ENCODE measurements around the gene PPEF1. TPM values are rescaled to one million over a fixed set of nuclear protein-coding genes. Genes with fewer than 3 reads are reported as not detected.

Gene PPEF1
- total and polyA plus RNA-seq, 9 of the 15 experiments (the other 6 are each of a cell fraction or from before 2014, with no cell fraction given) = not detected

GRCh38 chrX:18871970-18872369 lies 164.5 kb downstream of the PPEF1 start:
- Histone ChIP-seq H3K9me1 (ENCODE audit: control insufficient read depth, insufficient read depth, low read length) (no peaks in the 10 kb centered on the region), H3K9ac (ENCODE audit: insufficient read depth in 1 of 2, low read depth in 2 of 2, low read length in 2 of 2) (no peak overlapping the region), H3K4me1 (replicated peaks in 1 of 2; ENCODE audit: control insufficient read depth in 2 of 2, insufficient read depth in 2 of 2, low read length in 2 of 2) (peaks cover 0 to 5% of the 10 kb centered on the region in 2 experiments; a peak in 2 of 5 replicates), H2AFZ (ENCODE audit: low read depth, low read length) (no peak overlapping the region), H3K27me3 (ENCODE audit: control insufficient read depth in 2 of 2, insufficient read depth in 2 of 2, low read length in 2 of 2) (peaks cover 11 to 42% of the 10 kb centered on the region in 2 experiments), H4K20me1 (replicated peaks; ENCODE audit: control insufficient read depth, insufficient read depth, low read length) (no peaks in the 10 kb centered on the region), H3K79me2 (ENCODE audit: control insufficient read depth, insufficient read depth, low read length) (no peaks in the 10 kb centered on the region), H3K4me2 (ENCODE audit: insufficient read depth, low read length) (no peak overlapping the region), H3K4me3 (no peak overlapping the region), H3K9me3 (replicated peaks; ENCODE audit: control insufficient read depth, insufficient read depth, low read depth, low read length) (no peaks in the 10 kb centered on the region), H3K36me3 (ENCODE audit: control insufficient read depth, insufficient read depth, low read length) (no peaks in the 10 kb centered on the region), H3K27ac (ENCODE audit: extremely low read depth, low read depth, low read length) (no peak overlapping the region)
- no peak for TF ChIP-seq NBN (IDR thresholded peaks at IDR 0.05; ENCODE audit: low read depth)
- no peak for TF ChIP-seq CC2D1A (IDR thresholded peaks at IDR 0.05)
- TF ChIP-seq ZNF23 (CRISPR knock-in tag; IDR thresholded peaks at IDR 0.05) = no peak
- TF ChIP-seq ERF (CRISPR knock-in tag; IDR thresholded peaks at IDR 0.05) = no peak
- no peak for TF ChIP-seq TBP (optimal IDR thresholded peaks at IDR 0.05; ENCODE audit: low read depth, low read length)
- TF ChIP-seq POLR2AphosphoS2 (IDR thresholded peaks at IDR 0.05; ENCODE audit: low read length) = no peak
- no peak for TF ChIP-seq EP300 (IDR thresholded peaks at IDR 0.05; ENCODE audit: low read length)
- no peak for TF ChIP-seq ZNF695 (CRISPR knock-in tag; IDR thresholded peaks at IDR 0.05)
- TF ChIP-seq PRDM10 (IDR thresholded peaks at IDR 0.05; ENCODE audit: partially characterized antibody) = no peak
- no peak for TF ChIP-seq GMEB1 (CRISPR knock-in tag; IDR thresholded peaks at IDR 0.05)
- no peak for TF ChIP-seq YY1 (IDR thresholded peaks at IDR 0.05; ENCODE audit: borderline replicate concordance in 1 of 3, control insufficient read depth in 1 of 3, extremely low read depth in 1 of 3, insufficient read depth in 3 of 3, insufficient read length in 1 of 3, insufficient replicate concordance in 2 of 3, low read depth in 1 of 3, low read length in 2 of 3)
- TF ChIP-seq TAL1 (IDR thresholded peaks at IDR 0.05) = no peak
- no peak for TF ChIP-seq ZNF512 (tag; IDR thresholded peaks at IDR 0.05)
- TF ChIP-seq ZNF431 (CRISPR knock-in tag; IDR thresholded peaks at IDR 0.05) = no peak
- no peak for TF ChIP-seq SIN3A (IDR thresholded peaks at IDR 0.05; ENCODE audit: borderline replicate concordance in 2 of 2, control insufficient read depth in 1 of 2, low read depth in 2 of 2, low read length in 2 of 2)
- CTCF ChIA-PET (ENCODE audit: low intra/inter-chr PET ratio) = no interaction called here
- WGBS (ENCODE audit: insufficient coverage, low coverage, missing lambda C conversion rate) = 7% methylated on average over 8 of the region's 12 CpGs
- no TSS peak for BruUV-seq (replicated peaks)
- in situ Hi-C loops (cut with MboI) = no loop called here
- POLR2A ChIA-PET = no interaction called here
- ATAC-seq (no peak), DNase-seq (ENCODE audit: extremely low read depth in 1 of 4, low spot score in 3 of 4) (no peak), FAIRE-seq (no peak)
- intact Hi-C loops (cut with micrococcal nuclease) = no loop called here
